ENCODE results near the gene LYSET. TPM values are rescaled to one million over a fixed set of nuclear protein-coding genes. Genes with fewer than 3 reads are reported as not detected.

The LYSET gene
- total and polyA plus RNA-seq, 10 of the 15 experiments (the other 5 are each of a cell fraction or from before 2014, with no cell fraction given) = 11.9 to 34.5 (median 21.2) TPM

DNA sequence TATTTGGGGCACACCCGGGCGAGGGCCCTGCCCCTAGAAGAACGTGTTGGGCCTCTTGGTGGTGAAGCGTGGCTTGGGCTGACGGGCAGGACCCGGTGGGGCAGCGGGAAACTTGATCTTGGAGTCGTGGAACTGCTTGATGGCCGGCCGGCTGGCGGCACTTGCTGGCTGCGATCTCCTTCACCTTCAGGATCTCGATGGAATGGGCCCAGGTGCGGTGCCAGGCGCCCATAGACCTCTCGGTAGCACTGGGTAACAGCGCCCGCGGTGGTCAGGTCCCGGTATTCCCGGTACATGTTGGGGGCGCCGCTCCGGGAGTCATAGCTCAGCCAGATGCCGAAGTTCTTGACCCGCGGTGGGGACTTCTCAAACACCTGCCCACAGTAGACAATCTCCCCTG lies 38.4 kb downstream of the LYSET start (continued):
- TF ChIP-seq ESRRA (IDR thresholded peaks at IDR 0.05; ENCODE audit: low read length) (no peak), ZNF687 (IDR thresholded peaks at IDR 0.05) (no peak), CBFB (IDR thresholded peaks at IDR 0.05; ENCODE audit: low read depth) (no peak), YY1 (IDR thresholded peaks at IDR 0.05; ENCODE audit: low read depth, low read length) (no peak), NR2C1 (IDR thresholded peaks at IDR 0.05) (no peak), ZZZ3 (IDR thresholded peaks at IDR 0.05; ENCODE audit: control insufficient read depth, insufficient read length, low read depth) (no peak), GATAD2B (conservative IDR thresholded peaks at IDR 0.05; ENCODE audit: low read depth) (no peak), RCOR1 (conservative IDR thresholded peaks at IDR 0.05; ENCODE audit: low read depth, low read length) (no peak), SREBF2 (IDR thresholded peaks at IDR 0.05; ENCODE audit: low read length) (no peak), EED (IDR thresholded peaks at IDR 0.05; ENCODE audit: low read depth) (no peak)
- TF ChIP-seq, protein P1, sequence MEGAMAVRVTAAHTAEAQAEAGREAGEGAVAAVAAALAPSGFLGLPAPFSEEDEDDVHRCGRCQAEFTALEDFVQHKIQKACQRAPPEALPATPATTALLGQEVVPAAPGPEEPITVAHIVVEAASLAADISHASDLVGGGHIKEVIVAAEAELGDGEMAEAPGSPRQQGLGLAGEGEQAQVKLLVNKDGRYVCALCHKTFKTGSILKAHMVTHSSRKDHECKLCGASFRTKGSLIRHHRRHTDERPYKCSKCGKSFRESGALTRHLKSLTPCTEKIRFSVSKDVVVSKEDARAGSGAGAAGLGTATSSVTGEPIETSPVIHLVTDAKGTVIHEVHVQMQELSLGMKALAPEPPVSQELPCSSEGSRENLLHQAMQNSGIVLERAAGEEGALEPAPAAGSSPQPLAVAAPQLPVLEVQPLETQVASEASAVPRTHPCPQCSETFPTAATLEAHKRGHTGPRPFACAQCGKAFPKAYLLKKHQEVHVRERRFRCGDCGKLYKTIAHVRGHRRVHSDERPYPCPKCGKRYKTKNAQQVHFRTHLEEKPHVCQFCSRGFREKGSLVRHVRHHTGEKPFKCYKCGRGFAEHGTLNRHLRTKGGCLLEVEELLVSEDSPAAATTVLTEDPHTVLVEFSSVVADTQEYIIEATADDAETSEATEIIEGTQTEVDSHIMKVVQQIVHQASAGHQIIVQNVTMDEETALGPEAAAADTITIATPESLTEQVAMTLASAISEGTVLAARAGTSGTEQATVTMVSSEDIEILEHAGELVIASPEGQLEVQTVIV (IDR thresholded peaks at IDR 0.05; ENCODE audit: borderline replicate concordance, partially characterized antibody) = no peak
- TF ChIP-seq, protein P2, sequence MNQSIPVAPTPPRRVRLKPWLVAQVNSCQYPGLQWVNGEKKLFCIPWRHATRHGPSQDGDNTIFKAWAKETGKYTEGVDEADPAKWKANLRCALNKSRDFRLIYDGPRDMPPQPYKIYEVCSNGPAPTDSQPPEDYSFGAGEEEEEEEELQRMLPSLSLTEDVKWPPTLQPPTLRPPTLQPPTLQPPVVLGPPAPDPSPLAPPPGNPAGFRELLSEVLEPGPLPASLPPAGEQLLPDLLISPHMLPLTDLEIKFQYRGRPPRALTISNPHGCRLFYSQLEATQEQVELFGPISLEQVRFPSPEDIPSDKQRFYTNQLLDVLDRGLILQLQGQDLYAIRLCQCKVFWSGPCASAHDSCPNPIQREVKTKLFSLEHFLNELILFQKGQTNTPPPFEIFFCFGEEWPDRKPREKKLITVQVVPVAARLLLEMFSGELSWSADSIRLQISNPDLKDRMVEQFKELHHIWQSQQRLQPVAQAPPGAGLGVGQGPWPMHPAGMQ (IDR thresholded peaks at IDR 0.05; ENCODE audit: borderline replicate concordance) = no peak
